GM18507 (cell line): ENCODE results near the gene DGKD.
A peak's percentile ranks its signal among the peaks of the same experiment; 100 is the strongest.

ENCODE experiments used
- DNase-seq: peaks from one replicate; pipeline ENCODE4 v3.0.0; 2011; ENCODE audit warnings: low read depth; ENCODE audit not compliant: insufficient read length; ENCODE audit errors: extremely low spot score
- FAIRE-seq: peaks from 2 replicates; lab custom pipeline; 2011; peaks lifted over from hg19 to GRCh38; lab: Jason Lieb, UNC

The DGKD gene

GRCh38 chr2:233419602-233420391 lies 65.5 kb downstream of the DGKD start:
- FAIRE-seq (peak; percentile 90), DNase-seq (no peak)

- no peak for DNase-seq
- FAIRE-seq: no peak
These were observed 67.0 kb downstream of the DGKD start for GRCh38 chr2:233421091-233421816.

- peak; percentile 45 for DNase-seq
- peak; percentile 90 for FAIRE-seq
These were observed 67.9 kb downstream of the DGKD start for GRCh38 chr2:233422050-233422639.

GRCh38 chr2:233422649-233423551 lies 68.6 kb downstream of the DGKD start:
- FAIRE-seq (no peak), DNase-seq (no peak)

GRCh38 chr2:233423552-233423860 lies 69.2 kb downstream of the DGKD start:
- FAIRE-seq (no peak), DNase-seq (no peak)

GRCh38 chr2:233424154-233424951 lies 70.1 kb downstream of the DGKD start:
- DNase-seq: no peak
- FAIRE-seq: no peak

GRCh38 chr2:233426619-233427342 lies 72.5 kb downstream of the DGKD start:
- FAIRE-seq (no peak), DNase-seq (no peak)

- no peak for FAIRE-seq
These were observed 73.7 kb downstream of the DGKD start for GRCh38 chr2:233428008-233428407.

GRCh38 chr2:233428438-233428837 lies 74.1 kb downstream of the DGKD start:
- no peak for DNase-seq
- FAIRE-seq: no peak

More at GRCh38 chr2:233428008-233428407, 73.7 kb downstream of the DGKD start:
- DNase-seq: no peak

- DNase-seq (no peak), FAIRE-seq (no peak)
These were observed 75.0 kb downstream of the DGKD start for GRCh38 chr2:233429175-233429897.

- FAIRE-seq (no peak), DNase-seq (no peak)
These were observed 75.8 kb downstream of the DGKD start for GRCh38 chr2:233430081-233430480.

GRCh38 chr2:233430651-233431050 lies 76.4 kb downstream of the DGKD start:
- FAIRE-seq: no peak
- DNase-seq: no peak

GRCh38 chr2:233433029-233433428 lies 78.7 kb downstream of the DGKD start:
- DNase-seq: no peak
- no peak for FAIRE-seq

GRCh38 chr2:233433794-233434193 lies 79.5 kb downstream of the DGKD start:
- DNase-seq (no peak), FAIRE-seq (no peak)

GRCh38 chr2:233434666-233435330 lies 80.5 kb downstream of the DGKD start:
- FAIRE-seq (no peak), DNase-seq (no peak)

- no peak for DNase-seq
- no peak for FAIRE-seq
These were observed 81.3 kb downstream of the DGKD start for GRCh38 chr2:233435436-233436190.

GRCh38 chr2:233436191-233436581 lies 81.9 kb downstream of the DGKD start:
- no peak for DNase-seq
- no peak for FAIRE-seq
